ENCODE results near the gene PFN3.

- TF ChIP-seq CTCF (IDR thresholded peaks at IDR 0.05) = no peak
- TF ChIP-seq POLR2A (IDR thresholded peaks at IDR 0.05) = no peak
- no peak for TF ChIP-seq POLR2AphosphoS5 (IDR thresholded peaks at IDR 0.05)
- no peak for TF ChIP-seq EP300 (IDR thresholded peaks at IDR 0.05)
Observed at GRCh38 chr5:177361418-177362291, 38.8 kb downstream of the PFN3 start.

All from stomach (tissue), 4 donors.